Measurements from ENCODE around the gene KIRREL3.

- peak; percentile 37 for TF ChIP-seq CTCF (conservative IDR thresholded peaks at IDR 0.05; ENCODE audit: low read depth, low read length)
- no peak for TF ChIP-seq EZH2 (IDR thresholded peaks at IDR 0.05; ENCODE audit: low read length, unreplicated experiment)
- no peak for TF ChIP-seq EZH2phosphoT487 (IDR thresholded peaks at IDR 0.05; ENCODE audit: borderline replicate concordance, low read length)
These were observed 2.9 kb upstream of the KIRREL3 start for GRCh38 chr11:127003260-127003981.

Data from PC-3 (cell line).